Islet of Langerhans (tissue), 1 donor: ENCODE data around the gene IP6K2.
"Not testable (repeated sequence)": the region's sequence is repeated elsewhere in the genome, so short reads cannot be mapped to it uniquely, and the experiment has no call there.

ENCODE experiments used
- FAIRE-seq: peaks from one replicate; lab custom pipeline; 2011; peaks lifted over from hg19 to GRCh38; lab: Jason Lieb, UNC

Gene IP6K2

GRCh38 chr3:48727511-48727910 lies 10.5 kb upstream of the IP6K2 start:
- no peak for FAIRE-seq

GRCh38 chr3:48725185-48725855 lies 8.3 kb upstream of the IP6K2 start:
- FAIRE-seq, result not testable (repeated sequence)

GRCh38 chr3:48723725-48724124 lies 6.7 kb upstream of the IP6K2 start:
- FAIRE-seq, result no peak

GRCh38 chr3:48723293-48723692 lies 6.3 kb upstream of the IP6K2 start:
- not testable (repeated sequence) for FAIRE-seq

- FAIRE-seq, result no peak
Observed at GRCh38 chr3:48716508-48716981, 476 bp downstream of the IP6K2 start.

- no peak for FAIRE-seq
Observed at GRCh38 chr3:48715174-48715800, 1.7 kb downstream of the IP6K2 start.

- no peak for FAIRE-seq
Observed at GRCh38 chr3:48711727-48712126, 5.3 kb downstream of the IP6K2 start.

- no peak for FAIRE-seq
Observed at GRCh38 chr3:48709051-48709461, 8.0 kb downstream of the IP6K2 start.

GRCh38 chr3:48708481-48708889 lies 8.5 kb downstream of the IP6K2 start:
- no peak for FAIRE-seq

- no peak for FAIRE-seq
Observed at GRCh38 chr3:48707157-48707556, 9.9 kb downstream of the IP6K2 start.

GRCh38 chr3:48702320-48702920 lies 14.6 kb downstream of the IP6K2 start:
- no peak for FAIRE-seq

GRCh38 chr3:48700731-48701405 lies 16.2 kb downstream of the IP6K2 start:
- no peak for FAIRE-seq

- no peak for FAIRE-seq
Observed at GRCh38 chr3:48698891-48699290, 18.1 kb downstream of the IP6K2 start.

GRCh38 chr3:48697952-48698351 lies 19.1 kb downstream of the IP6K2 start:
- FAIRE-seq, result no peak

GRCh38 chr3:48696601-48697000 lies 20.4 kb downstream of the IP6K2 start:
- no peak for FAIRE-seq

GRCh38 chr3:48696156-48696555 lies 20.9 kb downstream of the IP6K2 start:
- FAIRE-seq, result no peak

GRCh38 chr3:48695393-48695753 lies 21.6 kb downstream of the IP6K2 start:
- no peak for FAIRE-seq

GRCh38 chr3:48694610-48695392 lies 22.2 kb downstream of the IP6K2 start:
- no peak for FAIRE-seq

- no peak for FAIRE-seq
Observed at GRCh38 chr3:48693826-48694225, 23.2 kb downstream of the IP6K2 start.

- FAIRE-seq, result no peak
Observed at GRCh38 chr3:48692551-48692950, 24.5 kb downstream of the IP6K2 start.

GRCh38 chr3:48690846-48691458 lies 26.1 kb downstream of the IP6K2 start:
- no peak for FAIRE-seq

GRCh38 chr3:48689384-48689783 lies 27.6 kb downstream of the IP6K2 start:
- no peak for FAIRE-seq
